GM12878 (cell line): ENCODE measurements around the gene KLHL3. TPM values are rescaled to one million over a fixed set of nuclear protein-coding genes. Genes with fewer than 3 reads are reported as not detected.

ENCODE experiments used
- ATAC-seq: fragments of 200-7000 bp; cut with Tn5 transposase; 3 replicates; pipeline ENCODE4 v1.9.1; 2020; ENCODE audit warnings: mild to moderate bottlenecking, moderate library complexity
- BruUV-seq: library from RNA; stranded (reverse); fragments of 400-500 nt; replicated peaks from 2 replicates; lab custom pipeline; 2021; lab: Mats Ljungman, UMichigan
- CTCF ChIA-PET: fragments of 300-600 bp; sonication (Branson Sonifier 250); formaldehyde crosslinking; extraction: SDS; loops from one replicate; lab custom pipeline; 2021; ENCODE audit warnings: inconsistent platforms; lab: Yijun Ruan, JAX
- POLR2A ChIA-PET: fragments of 350-600 bp; formaldehyde crosslinking; extraction: SDS; loops from one replicate; lab custom pipeline; 2021; ENCODE audit warnings: inconsistent platforms; lab: Charles Lee
- RAD21 ChIA-PET: fragments of 300-600 bp; sonication (Branson Sonifier 250); formaldehyde crosslinking; loops from one replicate; lab custom pipeline; 2023; ENCODE audit warnings: antibody characterized with exemption; ENCODE audit not compliant: unreplicated experiment; lab: Charles Lee
- SMC1A ChIA-PET: fragments of 300-600 bp; sonication (Branson Sonifier 250); formaldehyde crosslinking; loops from one replicate; lab custom pipeline; 2023; ENCODE audit not compliant: unreplicated experiment, uncharacterized antibody; lab: Charles Lee
- DNase-seq: peaks from one replicate; pipeline ENCODE4 v3.0.0-alpha.2; 2011; ENCODE audit warnings: low read depth, low spot score
- FAIRE-seq: peaks from 3 replicates; lab custom pipeline; 2011; peaks lifted over from hg19 to GRCh38; lab: Jason Lieb, UNC
- H2AFZ ChIP-seq: 2 replicates; pipeline ENCODE4 v1.6.0; 2011; ENCODE audit warnings: low read depth, low read length, control low read depth; ENCODE audit not compliant: control insufficient read depth
- H3K27ac ChIP-seq: 2 replicates; pipeline ENCODE4 v1.5.1; 2011; ENCODE audit warnings: control low read depth; ENCODE audit not compliant: control insufficient read depth, insufficient read depth
- H3K27me3 ChIP-seq, 2 experiments: replicated peaks in 1 of 2; 2 replicates each; pipeline versions ENCODE4 v1.6.0 to v1.6.1; 2011; ENCODE audit warnings: low read length in 1 of 2; ENCODE audit not compliant: control insufficient read depth in 2 of 2, insufficient read depth in 2 of 2
- H3K36me3 ChIP-seq, 2 experiments: 2 replicates each; pipeline ENCODE4 v1.5.1; 2011; ENCODE audit warnings: low read length in 1 of 2; ENCODE audit not compliant: control insufficient read depth in 2 of 2, insufficient read depth in 2 of 2
- H3K4me1 ChIP-seq: 2 replicates; pipeline ENCODE4 v1.6.1; 2011; ENCODE audit warnings: mild to moderate bottlenecking, low read length, moderate library complexity, mixed read lengths; ENCODE audit not compliant: control insufficient read depth, insufficient read depth
- H3K4me2 ChIP-seq: 2 replicates; pipeline ENCODE4 v1.6.0; 2011; ENCODE audit warnings: control low read depth; ENCODE audit not compliant: control insufficient read depth, insufficient read depth
- H3K4me3 ChIP-seq: fragments of 200-600 bp; sonication (generic); 2 replicates; pipeline ENCODE4 v1.5.1; 2016
- H3K79me2 ChIP-seq: 2 replicates; pipeline ENCODE4 v1.6.0; 2011; ENCODE audit warnings: low read length; ENCODE audit not compliant: control insufficient read depth, insufficient read depth
- H3K9ac ChIP-seq: 2 replicates; pipeline ENCODE4 v1.8.0; 2011; ENCODE audit warnings: low read length, control low read depth, mixed read lengths; ENCODE audit not compliant: control insufficient read depth, insufficient read depth
- H3K9me3 ChIP-seq: replicated peaks from 3 replicates; pipeline ENCODE4 v1.5.1; 2011; ENCODE audit warnings: mild to moderate bottlenecking, low read length; ENCODE audit not compliant: control insufficient read depth, insufficient read depth
- H4K20me1 ChIP-seq: 2 replicates; pipeline ENCODE4 v1.6.0; 2011; ENCODE audit not compliant: control insufficient read depth, insufficient read depth
- ATF2 ChIP-seq: IDR thresholded peaks from 2 replicates; pipeline ENCODE4 v1.6.1; 2012; ENCODE audit warnings: low read length, inconsistent platforms
- ATF7 ChIP-seq: fragments of 450-650 bp; IDR thresholded peaks from 2 replicates; pipeline ENCODE4 v1.6.1; 2016; ENCODE audit warnings: low read depth, mild to moderate bottlenecking
- BCLAF1 ChIP-seq: fragments of 450-650 bp; IDR thresholded peaks from 2 replicates; pipeline ENCODE4 v1.6.1; 2017; ENCODE audit warnings: antibody characterized with exemption, mild to moderate bottlenecking, moderate library complexity
- HDGF ChIP-seq: fragments of 450-650 bp; IDR thresholded peaks from 2 replicates; pipeline ENCODE4 v1.6.1; 2016; ENCODE audit warnings: antibody characterized with exemption
- NR2C1 ChIP-seq: fragments of 450-650 bp; IDR thresholded peaks from 2 replicates; pipeline ENCODE4 v1.6.1; 2017; ENCODE audit warnings: antibody characterized with exemption, mild to moderate bottlenecking, moderate library complexity
- RAD51 ChIP-seq: fragments of 450-650 bp; IDR thresholded peaks from 2 replicates; pipeline ENCODE4 v1.6.1; 2016; ENCODE audit warnings: moderate library complexity, mild to moderate bottlenecking, inconsistent platforms
- RBBP5 ChIP-seq: fragments of 200-600 bp; sonication (generic); conservative IDR thresholded peaks from 2 replicates; pipeline ENCODE4 v1.6.1; 2016
- REST ChIP-seq: IDR thresholded peaks from 2 replicates; pipeline ENCODE4 v1.6.1; 2012; ENCODE audit warnings: mild to moderate bottlenecking, low read depth, low read length
- TAF1 ChIP-seq: IDR thresholded peaks from 2 replicates; pipeline ENCODE4 v1.6.1; 2011; ENCODE audit warnings: mild to moderate bottlenecking, low read depth, low read length, borderline replicate concordance
- ZBTB33 ChIP-seq: fragments of 450-650 bp; IDR thresholded peaks from 2 replicates; pipeline ENCODE4 v1.6.1; 2017; ENCODE audit warnings: mild to moderate bottlenecking
- WGBS: methylation state at CpG from one replicate; pipeline ENCODE4 v1.1.6; 2016; ENCODE audit warnings: low lambda C conversion rate; ENCODE audit not compliant: insufficient replicate concordance, insufficient coverage; ENCODE audit errors: missing lambda C conversion rate; 5-methylcytosine and 5-hydroxymethylcytosine counted together
- in situ Hi-C: fragments of 300-500 bp; cut with MboI; formaldehyde crosslinking; loops from 9 replicates; pipeline ENCODE4 v1.14.3; 2018; ENCODE audit warnings: mixed read lengths
- intact Hi-C: fragments of 100-400 bp; cut with micrococcal nuclease; formaldehyde crosslinking; loops from one replicate; pipeline ENCODE4 v1.14.2; 2022; ENCODE audit not compliant: unreplicated experiment
- polyA plus RNA-seq, 11 experiments: library from polyadenylated mRNA; depleted of rRNA in 4 of 11; unstranded in 6 of 11; stranded (reverse) in 5 of 11; fragments of >200 nt; fragmentation: Nextera tagmentation in 4 of 11; fragmentation: Illumina TruSeq in 1 of 11; extraction: Ambion mirVana in 4 of 11; extraction: Trizol in 1 of 11; gene quantifications; 1 replicate in 1 of 11; 2 replicates in 10 of 11; pipeline versions ENCODE4 v1.2.1 to v1.2.3, GENCODE V29; 2011 to 2016; ENCODE audit warnings: inconsistent platforms in 2 of 11, missing spikeins in 2 of 11, low read depth in 1 of 11
- total RNA-seq, 4 experiments: library from RNA; depleted of rRNA in 3 of 4; stranded (reverse); fragments of >200 nt in 3 of 4; fragmentation: Illumina TruSeq in 1 of 4; extraction: Trizol in 1 of 4; gene quantifications; 2 replicates each; pipeline versions ENCODE4 v1.2.1 to v1.2.3, GENCODE V29; 2013 to 2021
- TF ChIP-seq, protein P1 (sequence below): fragments of 450-650 bp; IDR thresholded peaks from 2 replicates; pipeline ENCODE4 v1.6.1; 2017; ENCODE audit warnings: mild to moderate bottlenecking, moderate library complexity

KLHL3 gene
- total and polyA plus RNA-seq, 10 of the 15 experiments (the other 5 are each of a cell fraction or from before 2014, with no cell fraction given): 1.7 to 11.7 (median 5.6) TPM

GRCh38 chr5:137583129-137583528 lies 152.8 kb downstream of the KLHL3 start:
- Histone ChIP-seq H3K4me2 (no peak overlapping the region), H3K79me2 (no peaks in the 10 kb centered on the region), H3K9me3 (no peaks in the 10 kb centered on the region), H3K27ac (no peak overlapping the region), H3K4me3 (no peak overlapping the region), H3K4me1 (no peaks in the 10 kb centered on the region), H4K20me1 (no peaks in the 10 kb centered on the region), H3K27me3 (peaks cover 0 to 2% of the 10 kb centered on the region in 2 experiments; a peak in 1 of 4 replicates), H3K36me3 (no peaks in the 10 kb centered on the region), H3K9ac (no peak overlapping the region), H2AFZ (no peak overlapping the region)
- BruUV-seq: no TSS peak
- FAIRE-seq: no peak
- SMC1A ChIA-PET: no interaction called here
- DNase-seq: no peak
- POLR2A ChIA-PET: no interaction called here
- ATAC-seq: no peak
- intact Hi-C loops (no loop called here), in situ Hi-C loops (no loop called here)
- RAD21 ChIA-PET: no interaction called here
- CTCF ChIA-PET: no interaction called here
- 0% methylated on average over 3 of the region's 3 CpGs for WGBS
- TF ChIP-seq NR2C1 (no peak), BCLAF1 (no peak), REST (no peak), RBBP5 (no peak), ZBTB33 (no peak), ATF7 (no peak), TAF1 (no peak), ATF2 (no peak), HDGF (no peak), RAD51 (no peak)
- TF ChIP-seq, protein P1, sequence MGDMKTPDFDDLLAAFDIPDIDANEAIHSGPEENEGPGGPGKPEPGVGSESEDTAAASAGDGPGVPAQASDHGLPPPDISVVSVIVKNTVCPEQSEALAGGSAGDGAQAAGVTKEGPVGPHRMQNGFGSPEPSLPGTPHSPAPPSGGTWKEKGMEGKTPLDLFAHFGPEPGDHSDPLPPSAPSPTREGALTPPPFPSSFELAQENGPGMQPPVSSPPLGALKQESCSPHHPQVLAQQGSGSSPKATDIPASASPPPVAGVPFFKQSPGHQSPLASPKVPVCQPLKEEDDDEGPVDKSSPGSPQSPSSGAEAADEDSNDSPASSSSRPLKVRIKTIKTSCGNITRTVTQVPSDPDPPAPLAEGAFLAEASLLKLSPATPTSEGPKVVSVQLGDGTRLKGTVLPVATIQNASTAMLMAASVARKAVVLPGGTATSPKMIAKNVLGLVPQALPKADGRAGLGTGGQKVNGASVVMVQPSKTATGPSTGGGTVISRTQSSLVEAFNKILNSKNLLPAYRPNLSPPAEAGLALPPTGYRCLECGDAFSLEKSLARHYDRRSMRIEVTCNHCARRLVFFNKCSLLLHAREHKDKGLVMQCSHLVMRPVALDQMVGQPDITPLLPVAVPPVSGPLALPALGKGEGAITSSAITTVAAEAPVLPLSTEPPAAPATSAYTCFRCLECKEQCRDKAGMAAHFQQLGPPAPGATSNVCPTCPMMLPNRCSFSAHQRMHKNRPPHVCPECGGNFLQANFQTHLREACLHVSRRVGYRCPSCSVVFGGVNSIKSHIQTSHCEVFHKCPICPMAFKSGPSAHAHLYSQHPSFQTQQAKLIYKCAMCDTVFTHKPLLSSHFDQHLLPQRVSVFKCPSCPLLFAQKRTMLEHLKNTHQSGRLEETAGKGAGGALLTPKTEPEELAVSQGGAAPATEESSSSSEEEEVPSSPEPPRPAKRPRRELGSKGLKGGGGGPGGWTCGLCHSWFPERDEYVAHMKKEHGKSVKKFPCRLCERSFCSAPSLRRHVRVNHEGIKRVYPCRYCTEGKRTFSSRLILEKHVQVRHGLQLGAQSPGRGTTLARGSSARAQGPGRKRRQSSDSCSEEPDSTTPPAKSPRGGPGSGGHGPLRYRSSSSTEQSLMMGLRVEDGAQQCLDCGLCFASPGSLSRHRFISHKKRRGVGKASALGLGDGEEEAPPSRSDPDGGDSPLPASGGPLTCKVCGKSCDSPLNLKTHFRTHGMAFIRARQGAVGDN: no peak
